PC-3 (cell line): ENCODE measurements around the gene AMFR. TPM values are rescaled to one million over a fixed set of nuclear protein-coding genes. Genes with fewer than 3 reads are reported as not detected.

ENCODE experiments used
- ATAC-seq: fragments of 200-7000 bp; cut with Tn5 transposase; 2 replicates; pipeline ENCODE4 v1.9.1; 2020; ENCODE audit warnings: mild to moderate bottlenecking, moderate library complexity
- BruUV-seq: library from RNA; stranded (reverse); fragments of 400-500 nt; replicated peaks from 2 replicates; lab custom pipeline; 2021; lab: Mats Ljungman, UMichigan
- CTCF ChIA-PET: fragments of 300-600 bp; sonication (Branson Sonifier 250); formaldehyde crosslinking; loops from one replicate; lab custom pipeline; 2022; ENCODE audit warnings: antibody characterized with exemption; lab: Charles Lee
- POLR2A ChIA-PET: fragments of 300-600 bp; sonication (Branson Sonifier 250); formaldehyde crosslinking; loops from one replicate; lab custom pipeline; 2022; ENCODE audit warnings: antibody characterized with exemption; ENCODE audit not compliant: unreplicated experiment; lab: Charles Lee
- DNase-seq: peaks from one replicate; pipeline ENCODE4 v3.0.0-alpha.2; 2015
- H2AFZ ChIP-seq: fragments of 300-600 bp; sonication (generic); 2 replicates; pipeline ENCODE4 v1.6.0; 2016; ENCODE audit warnings: antibody characterized with exemption, low read length
- H3F3A ChIP-seq: fragments of 300-600 bp; sonication (generic); one replicate; pipeline ENCODE4 v1.6.0; 2017; ENCODE audit warnings: antibody characterized with exemption, low read length, control low read depth, mild to moderate bottlenecking; ENCODE audit not compliant: unreplicated experiment
- H3K27ac ChIP-seq: fragments of 300-600 bp; sonication (generic); 2 replicates; pipeline ENCODE4 v1.5.1; 2016; ENCODE audit warnings: mild to moderate bottlenecking, low read length
- H3K27me3 ChIP-seq: fragments of 300-600 bp; sonication (generic); 2 replicates; pipeline ENCODE4 v1.6.1; 2016; ENCODE audit warnings: low read length, mixed read lengths
- H3K36me3 ChIP-seq: fragments of 300-600 bp; sonication (generic); 2 replicates; pipeline ENCODE4 v1.6.1; 2016; ENCODE audit warnings: low read depth, mixed run types, low read length, mixed read lengths
- H3K4me1 ChIP-seq: fragments of 300-600 bp; sonication (generic); 2 replicates; pipeline ENCODE4 v1.5.1; 2016; ENCODE audit warnings: low read length; ENCODE audit not compliant: insufficient read depth
- H3K4me2 ChIP-seq: fragments of 300-600 bp; sonication (generic); 2 replicates; pipeline ENCODE4 v1.6.0; 2016; ENCODE audit warnings: low read length
- H3K4me3 ChIP-seq: fragments of 300-600 bp; sonication (generic); 2 replicates; pipeline ENCODE4 v1.5.1; 2016; ENCODE audit warnings: mild to moderate bottlenecking, low read length, mixed read lengths
- H3K79me2 ChIP-seq: fragments of 300-600 bp; sonication (generic); 2 replicates; pipeline ENCODE4 v1.6.1; 2017; ENCODE audit warnings: low read length, mixed read lengths
- H3K9ac ChIP-seq: fragments of 300-600 bp; sonication (generic); 2 replicates; pipeline ENCODE4 v1.6.0; 2016; ENCODE audit warnings: mild to moderate bottlenecking, low read length
- H3K9me2 ChIP-seq: fragments of 300-600 bp; sonication (generic); replicated peaks from 2 replicates; pipeline ENCODE4 v1.6.1; 2016; ENCODE audit warnings: mixed run types, low read length, mixed read lengths
- H3K9me3 ChIP-seq: fragments of 300-600 bp; sonication (generic); 2 replicates; pipeline ENCODE4 v1.6.1; 2016; ENCODE audit warnings: low read length, mixed read lengths
- H4K20me1 ChIP-seq: fragments of 300-600 bp; sonication (generic); 2 replicates; pipeline ENCODE4 v1.6.1; 2016; ENCODE audit warnings: low read length, mixed read lengths
- CTCF ChIP-seq: fragments of 300-600 bp; sonication (generic); conservative IDR thresholded peaks from 2 replicates; pipeline ENCODE4 v1.5.1; 2017; ENCODE audit warnings: antibody characterized with exemption, low read depth, mild to moderate bottlenecking, low read length
- EZH2 ChIP-seq: fragments of 300-600 bp; sonication (generic); IDR thresholded peaks from one replicate; pipeline ENCODE4 v1.6.1; 2017; ENCODE audit warnings: antibody characterized with exemption, mild to moderate bottlenecking, low read length; ENCODE audit not compliant: unreplicated experiment
- EZH2phosphoT487 ChIP-seq: fragments of 300-600 bp; sonication (generic); IDR thresholded peaks from 2 replicates; pipeline ENCODE4 v1.6.1; 2018; ENCODE audit warnings: mild to moderate bottlenecking, antibody characterized with exemption, low read length, borderline replicate concordance
- intact Hi-C: fragments of 100-400 bp; cut with micrococcal nuclease; formaldehyde crosslinking; loops from 2 replicates; pipeline ENCODE4 v1.9.0; 2023
- total RNA-seq: library from RNA; depleted of rRNA; stranded (reverse); fragments of >200 nt; gene quantifications from 2 replicates; pipeline ENCODE4 v1.2.3, GENCODE V29; 2014

Gene AMFR
- total RNA-seq, 1 experiment from 2014 or later, result 98.9 TPM

- H3K36me3 ChIP-seq, result no peaks in the 10 kb centered on the region
- BruUV-seq, result no TSS peak
- H3K4me1 ChIP-seq, result no peaks in the 10 kb centered on the region
- peak; percentile 73 for DNase-seq
- H3K79me2 ChIP-seq, result no peaks in the 10 kb centered on the region
- ChIA-PET CTCF (interaction anchor here (1.0 kb wide), 1 partner anchor 38 kb away, joined by 4 read pairs; no protein-coding TSS in a partner anchor), POLR2A (no interaction called here)
- no peak for TF ChIP-seq EZH2
- TF ChIP-seq CTCF, result peak; percentile 72
- no peak for TF ChIP-seq EZH2phosphoT487
- intact Hi-C loops, result loop anchor here (1.0 to 10.0 kb wide), 3 partner anchors 276 to 473 kb away; no protein-coding TSS in a partner anchor
- H3K4me3 ChIP-seq, result no peak overlapping the region
- peak overlapping the region; percentile 84 for H2AFZ ChIP-seq
- H3K27me3 ChIP-seq, result 0 out of 2 replicates have a peak, but pooled peaks cover 3% of the 10 kb centered on the region
- H3K9me2 ChIP-seq, result no peaks in the 10 kb centered on the region
- no peaks in the 10 kb centered on the region for H3K9me3 ChIP-seq
- H3K9ac ChIP-seq, result no peak overlapping the region
- no peaks in the 10 kb centered on the region for H3F3A ChIP-seq
- H3K4me2 ChIP-seq, result peak overlapping the region; percentile 57
- no peak overlapping the region for H3K27ac ChIP-seq
- peak; percentile 98 for ATAC-seq
- no peaks in the 10 kb centered on the region for H4K20me1 ChIP-seq
These were observed 107.1 kb downstream of the AMFR start for GRCh38 chr16:56317998-56318826.

GRCh38 chr16:56316545-56316944 is 108.8 kb downstream of the AMFR start:
- H3F3A ChIP-seq, result no peaks in the 10 kb centered on the region
- ATAC-seq (no peak), DNase-seq (no peak)
- no peak overlapping the region for H3K4me3 ChIP-seq
- no peaks in the 10 kb centered on the region for H3K9me3 ChIP-seq
- BruUV-seq, result no TSS peak
- no peak overlapping the region for H3K9ac ChIP-seq
- no peak overlapping the region for H3K4me2 ChIP-seq
- no peaks in the 10 kb centered on the region for H3K4me1 ChIP-seq
- H3K9me2 ChIP-seq, result no peaks in the 10 kb centered on the region
- ChIA-PET CTCF (no interaction called here), POLR2A (no interaction called here)
- H3K79me2 ChIP-seq, result no peaks in the 10 kb centered on the region
- 0 out of 2 replicates have a peak, but pooled peaks have one; percentile 12 for TF ChIP-seq CTCF
- TF ChIP-seq EZH2, result no peak
- H3K27ac ChIP-seq, result no peak overlapping the region
- 0 out of 2 replicates have a peak, but pooled peaks cover 3% of the 10 kb centered on the region for H3K27me3 ChIP-seq
- intact Hi-C loops, result loop anchor here (5.0 to 10.0 kb wide), 2 partner anchors 274 to 472 kb away; no protein-coding TSS in a partner anchor
- H4K20me1 ChIP-seq, result no peaks in the 10 kb centered on the region
- H2AFZ ChIP-seq, result no peak overlapping the region
- no peaks in the 10 kb centered on the region for H3K36me3 ChIP-seq

DNA sequence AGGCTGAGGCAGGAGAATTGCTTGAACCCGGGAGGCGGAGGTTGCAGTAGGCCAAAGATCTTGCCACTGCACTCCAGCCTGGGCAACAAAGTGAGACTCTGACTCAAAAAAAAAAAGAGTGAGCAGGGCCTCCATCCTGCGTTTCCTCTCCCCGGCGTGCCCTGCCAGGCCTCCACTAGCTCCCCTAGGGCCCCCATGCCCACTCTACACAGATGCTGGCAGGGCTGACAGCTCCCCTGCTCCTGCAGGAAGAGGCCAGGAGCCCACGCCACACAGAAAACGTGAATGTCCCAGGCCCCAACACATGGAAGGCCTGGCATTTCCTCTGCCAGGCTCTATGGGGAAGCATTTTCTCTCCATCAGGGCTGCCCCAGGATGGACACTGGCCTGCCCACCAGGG is 109.4 kb downstream of the AMFR start:
- Histone ChIP-seq H3K27me3 (0 out of 2 replicates have a peak, but pooled peaks cover 3% of the 10 kb centered on the region), H3F3A (no peaks in the 10 kb centered on the region), H4K20me1 (no peaks in the 10 kb centered on the region), H3K79me2 (no peaks in the 10 kb centered on the region), H3K36me3 (no peaks in the 10 kb centered on the region), H3K9me3 (no peaks in the 10 kb centered on the region), H3K9ac (no peak overlapping the region), H2AFZ (no peak overlapping the region), H3K27ac (no peak overlapping the region), H3K4me2 (no peak overlapping the region), H3K4me3 (no peak overlapping the region), H3K4me1 (no peaks in the 10 kb centered on the region), H3K9me2 (no peaks in the 10 kb centered on the region)
- intact Hi-C loops, result loop anchor here (5.0 to 10.0 kb wide), 2 partner anchors 274 to 471 kb away; no protein-coding TSS in a partner anchor
- no peak for ATAC-seq
- TF ChIP-seq CTCF (no peak), EZH2 (no peak), EZH2phosphoT487 (no peak)
- POLR2A ChIA-PET, result no interaction called here
- no peak for DNase-seq
- CTCF ChIA-PET, result no interaction called here
- BruUV-seq, result no TSS peak
